ENCODE data around the gene ADCY2.

DNA sequence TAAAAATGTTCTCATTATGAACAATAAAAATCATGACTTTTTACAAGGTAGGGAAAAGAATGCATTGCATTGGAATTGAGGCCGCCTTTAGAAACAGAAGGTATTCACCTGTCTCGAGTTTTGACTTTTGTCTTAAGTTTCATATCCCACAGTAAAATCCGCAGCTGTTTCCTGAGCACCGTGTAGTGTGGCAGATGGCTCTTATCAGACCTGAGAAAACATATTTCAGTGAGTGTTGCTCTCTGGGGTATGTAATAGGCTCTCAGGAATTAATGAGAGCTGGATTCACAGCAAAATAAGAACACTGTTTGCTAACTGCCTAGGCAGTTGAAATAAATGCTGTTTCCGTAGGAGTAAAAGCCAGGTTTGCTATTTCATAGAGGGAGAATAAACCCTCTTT, 233.6 kb downstream of the ADCY2 start:
- TF ChIP-seq, protein P1, sequence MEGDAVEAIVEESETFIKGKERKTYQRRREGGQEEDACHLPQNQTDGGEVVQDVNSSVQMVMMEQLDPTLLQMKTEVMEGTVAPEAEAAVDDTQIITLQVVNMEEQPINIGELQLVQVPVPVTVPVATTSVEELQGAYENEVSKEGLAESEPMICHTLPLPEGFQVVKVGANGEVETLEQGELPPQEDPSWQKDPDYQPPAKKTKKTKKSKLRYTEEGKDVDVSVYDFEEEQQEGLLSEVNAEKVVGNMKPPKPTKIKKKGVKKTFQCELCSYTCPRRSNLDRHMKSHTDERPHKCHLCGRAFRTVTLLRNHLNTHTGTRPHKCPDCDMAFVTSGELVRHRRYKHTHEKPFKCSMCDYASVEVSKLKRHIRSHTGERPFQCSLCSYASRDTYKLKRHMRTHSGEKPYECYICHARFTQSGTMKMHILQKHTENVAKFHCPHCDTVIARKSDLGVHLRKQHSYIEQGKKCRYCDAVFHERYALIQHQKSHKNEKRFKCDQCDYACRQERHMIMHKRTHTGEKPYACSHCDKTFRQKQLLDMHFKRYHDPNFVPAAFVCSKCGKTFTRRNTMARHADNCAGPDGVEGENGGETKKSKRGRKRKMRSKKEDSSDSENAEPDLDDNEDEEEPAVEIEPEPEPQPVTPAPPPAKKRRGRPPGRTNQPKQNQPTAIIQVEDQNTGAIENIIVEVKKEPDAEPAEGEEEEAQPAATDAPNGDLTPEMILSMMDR (IDR thresholded peaks at IDR 0.05), result no peak
- TF ChIP-seq POLR2A (IDR thresholded peaks at IDR 0.05), result no peak

All from right lobe of liver (tissue), 4 donors.